Measurements from ENCODE around the gene SMAD2.

The SMAD2 gene

DNA sequence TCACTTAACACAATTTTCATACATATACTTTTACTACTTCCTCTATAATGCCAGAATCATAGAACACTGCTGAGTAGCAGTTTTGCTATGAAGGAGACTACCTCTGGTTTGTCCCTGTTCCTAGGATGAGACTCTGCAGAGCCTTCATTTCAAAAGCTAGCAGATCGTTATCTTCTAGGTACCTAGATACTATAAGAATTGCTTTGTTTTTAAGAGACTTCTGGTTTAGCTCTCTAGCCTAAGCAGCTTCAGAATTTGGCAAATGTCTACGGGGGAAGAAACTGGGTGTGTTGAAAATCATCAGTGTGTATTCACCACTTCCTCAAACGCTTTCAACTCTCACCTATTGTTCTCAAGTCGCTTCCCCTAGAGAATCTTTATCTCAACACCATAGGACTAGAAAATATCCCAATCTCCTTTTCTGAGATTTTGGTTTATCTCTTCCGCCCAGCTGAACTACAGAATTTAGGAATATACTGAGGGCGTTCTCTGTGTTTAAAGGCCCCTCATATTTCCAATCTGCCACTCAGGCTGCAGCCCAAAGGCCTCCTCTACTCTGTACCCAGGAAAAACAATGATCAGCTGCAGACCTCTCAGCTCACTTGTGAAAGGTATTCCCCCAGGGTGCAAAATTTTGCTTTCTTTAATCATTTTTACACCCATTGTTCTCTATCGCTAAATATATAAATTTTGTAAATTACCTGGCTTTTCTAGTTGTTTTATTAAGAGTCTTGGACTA is 28.7 kb downstream of the SMAD2 start:
- ATAC-seq (replicated peaks) (peak; percentile 90), DNase-seq (no peak)
- Mint-ChIP-seq H3K4me3 (peak overlapping the region; percentile 8 to 66), H3K27ac (peak overlapping the region; percentile 47 to 84), H3K4me1 (ENCODE audit: low read depth in 2 of 2) (peaks cover 28 to 73% of the 10 kb centered on the region in 2 donors), H3K36me3 (ENCODE audit: insufficient read depth) (no peaks in the 10 kb centered on the region), H3K9me3 (peaks cover 2 to 17% of the 10 kb centered on the region in 2 donors), H3K27me3 (no peaks in the 10 kb centered on the region)

DNA sequence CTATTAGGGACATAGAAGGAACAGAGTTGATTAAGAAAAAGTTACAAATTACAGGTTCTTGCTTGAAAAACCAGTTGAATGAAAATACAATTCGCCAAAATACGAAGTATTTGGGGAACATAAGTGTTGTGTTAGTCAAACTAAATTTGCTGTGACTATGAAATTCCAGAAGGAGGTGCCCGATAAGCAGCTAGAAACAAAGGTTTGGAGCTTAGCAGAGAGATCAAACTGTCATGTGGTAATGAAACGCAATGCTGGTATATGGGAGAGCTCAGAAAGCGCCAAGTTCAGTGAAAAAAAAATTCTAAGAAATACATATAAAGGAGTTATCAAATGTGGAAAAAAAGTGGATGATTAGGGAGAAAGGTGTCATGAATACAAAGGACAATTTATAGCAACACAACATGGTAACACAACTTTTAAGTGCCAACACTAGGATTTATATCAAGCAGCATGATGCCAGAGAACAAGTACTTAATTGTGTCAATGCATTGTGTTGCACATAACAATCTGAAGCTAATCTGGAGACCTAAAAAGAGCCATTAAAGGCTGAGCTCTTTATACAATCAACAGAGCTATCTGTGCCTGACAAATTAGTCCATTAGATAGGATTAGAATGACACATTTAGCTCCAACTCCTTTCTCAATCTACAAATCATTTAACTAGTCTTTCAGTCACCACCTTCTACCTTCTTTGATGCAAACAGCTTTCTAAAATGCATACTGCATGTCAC is 31.2 kb downstream of the SMAD2 start:
- no peak for DNase-seq
- peak overlapping the region in 1 of 2 donors; percentile 50 for H3K27ac Mint-ChIP-seq
- peaks cover 34 to 76% of the 10 kb centered on the region in 2 donors for H3K4me1 Mint-ChIP-seq (ENCODE audit: low read depth in 2 of 2)
- no peaks in the 10 kb centered on the region for H3K27me3 Mint-ChIP-seq
- H3K36me3 Mint-ChIP-seq (ENCODE audit: insufficient read depth): peaks cover 2% of the 10 kb centered on the region
- H3K4me3 Mint-ChIP-seq: no peak overlapping the region
- H3K9me3 Mint-ChIP-seq: peaks cover 0 to 13% of the 10 kb centered on the region in 2 donors
- no peak for ATAC-seq (replicated peaks)

DNA sequence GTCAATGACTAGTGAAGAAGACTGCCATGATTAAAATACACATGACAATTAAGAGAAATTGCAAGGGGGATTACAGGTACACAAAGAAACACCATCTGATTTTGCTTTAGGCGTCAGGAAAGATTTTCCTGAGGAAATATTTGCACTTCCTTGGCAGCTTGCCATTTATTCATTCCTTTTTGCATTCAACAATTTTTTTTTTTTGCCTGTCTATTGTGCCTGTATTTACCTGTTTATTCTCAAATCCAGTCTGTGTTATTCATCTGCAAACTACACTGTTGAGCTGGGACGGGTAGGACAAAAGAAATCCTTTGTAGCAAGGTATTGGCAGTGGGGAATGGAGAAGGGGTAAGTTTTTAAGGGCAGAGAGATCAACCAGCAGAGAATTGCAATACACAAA is 31.8 kb downstream of the SMAD2 start:
- DNase-seq: no peak
- Mint-ChIP-seq H3K4me1 (ENCODE audit: low read depth in 2 of 2) (peaks cover 39 to 78% of the 10 kb centered on the region in 2 donors), H3K27me3 (no peaks in the 10 kb centered on the region), H3K36me3 (ENCODE audit: insufficient read depth) (peaks cover 2% of the 10 kb centered on the region), H3K4me3 (no peak overlapping the region), H3K9me3 (peaks cover 0 to 10% of the 10 kb centered on the region in 2 donors), H3K27ac (peak overlapping the region in 1 of 2 donors; percentile 50)
- ATAC-seq (replicated peaks): no peak

DNA sequence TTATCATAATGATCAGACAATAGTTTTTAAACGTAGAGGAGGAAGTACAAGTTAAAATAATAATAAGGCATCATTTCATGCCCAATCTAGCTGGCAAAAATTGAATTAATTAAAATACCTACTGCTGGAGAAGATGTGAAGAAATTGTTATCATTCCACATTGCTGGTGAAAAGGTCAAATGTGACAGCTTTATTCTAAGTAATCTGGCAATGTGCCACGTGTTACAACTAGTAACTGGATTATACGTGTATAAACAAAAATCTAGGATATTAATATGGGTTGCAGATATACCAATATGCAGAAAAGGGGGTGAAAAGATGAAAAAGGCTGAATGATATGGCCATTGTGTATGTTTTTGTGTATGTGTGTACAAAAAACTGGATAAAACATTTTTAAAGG is 32.4 kb downstream of the SMAD2 start:
- no peaks in the 10 kb centered on the region for H3K27me3 Mint-ChIP-seq
- H3K4me3 Mint-ChIP-seq: no peak overlapping the region

DNA sequence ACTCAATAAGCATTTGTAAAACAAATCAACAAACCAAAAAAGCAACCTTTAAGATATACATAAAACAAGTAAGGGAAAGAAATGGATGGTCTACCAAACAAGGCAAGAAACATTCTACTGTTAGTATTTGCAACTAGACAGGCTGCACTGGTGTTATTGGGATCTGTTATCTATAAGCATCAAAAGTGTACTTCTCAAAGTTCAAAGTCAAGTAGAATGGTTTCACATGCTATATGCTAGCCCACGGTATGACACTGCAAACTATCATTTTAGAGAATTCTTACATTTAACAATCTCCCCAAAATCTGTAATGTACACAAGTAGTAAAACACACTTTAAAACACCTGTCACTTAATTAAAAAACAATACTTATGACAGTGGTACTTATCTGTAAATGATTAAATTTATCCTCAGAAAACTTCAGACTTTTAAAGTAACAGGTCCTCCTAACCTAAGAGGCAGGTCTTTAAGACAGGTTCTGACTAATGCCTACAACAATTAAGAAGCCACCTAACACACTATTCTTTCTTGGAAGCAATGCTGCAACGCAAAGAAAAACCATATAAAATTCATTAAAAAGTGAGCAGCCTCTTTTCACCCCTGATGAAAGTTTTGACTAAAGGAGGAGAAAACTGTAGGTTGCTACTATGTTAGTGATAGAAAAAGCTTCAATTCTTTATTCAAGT is 34.8 kb downstream of the SMAD2 start:
- ATAC-seq (replicated peaks) (no peak), DNase-seq (no peak)
- peaks cover 10% of the 10 kb centered on the region for H3K36me3 Mint-ChIP-seq (ENCODE audit: insufficient read depth)
- no peaks in the 10 kb centered on the region for H3K27me3 Mint-ChIP-seq
- H3K27ac Mint-ChIP-seq: no peak overlapping the region
- no peaks in the 10 kb centered on the region for H3K9me3 Mint-ChIP-seq
- peaks cover 23 to 53% of the 10 kb centered on the region in 2 donors for H3K4me1 Mint-ChIP-seq (ENCODE audit: low read depth in 2 of 2)
- no peak overlapping the region for H3K4me3 Mint-ChIP-seq

More for the DNA sequence above, 32.4 kb downstream of the SMAD2 start:
- Mint-ChIP-seq H3K9me3 (peaks cover 0 to 3% of the 10 kb centered on the region in 2 donors), H3K4me1 (ENCODE audit: low read depth in 2 of 2) (peaks cover 39 to 73% of the 10 kb centered on the region in 2 donors), H3K27ac (no peak overlapping the region), H3K36me3 (ENCODE audit: insufficient read depth) (peaks cover 2% of the 10 kb centered on the region)
- DNase-seq (no peak), ATAC-seq (replicated peaks) (no peak)

DNA sequence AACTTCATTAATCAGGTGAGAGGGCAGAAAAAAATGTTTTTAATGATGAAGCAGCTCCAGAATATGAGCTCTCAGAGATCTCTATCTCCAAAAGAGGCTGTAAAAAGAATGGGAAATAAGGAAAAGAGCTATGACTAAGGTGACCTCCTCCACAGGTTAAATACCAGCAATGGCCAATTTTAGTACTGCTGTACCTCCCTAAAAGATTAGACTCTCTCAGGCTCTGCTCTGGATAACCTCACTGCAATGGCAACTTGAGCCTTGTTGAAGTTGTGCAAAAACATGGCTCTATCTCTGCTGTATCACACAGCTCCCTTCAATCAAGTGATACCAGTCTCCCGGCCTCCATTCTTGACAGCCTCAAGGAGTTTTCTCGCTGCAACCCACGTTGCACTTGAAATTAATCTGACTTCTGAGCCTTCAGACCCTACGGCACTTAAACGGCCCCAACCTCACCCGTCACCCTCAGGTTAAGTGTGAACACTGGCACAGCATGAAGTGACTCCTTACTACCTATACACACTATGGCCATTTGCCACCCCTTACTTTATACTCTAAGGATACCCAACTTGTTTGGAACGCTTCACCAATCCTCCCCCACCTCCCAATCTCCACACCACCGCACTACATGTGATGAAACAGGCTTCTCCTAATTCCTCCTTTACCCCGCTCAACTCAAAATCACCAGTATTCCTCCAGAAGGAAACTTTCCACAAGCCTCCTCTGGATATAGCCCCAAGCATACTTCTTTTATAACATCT is 36.3 kb downstream of the SMAD2 start:
- Mint-ChIP-seq H3K27ac (no peak overlapping the region), H3K4me1 (ENCODE audit: low read depth in 2 of 2) (peaks cover 18 to 42% of the 10 kb centered on the region in 2 donors)

DNA sequence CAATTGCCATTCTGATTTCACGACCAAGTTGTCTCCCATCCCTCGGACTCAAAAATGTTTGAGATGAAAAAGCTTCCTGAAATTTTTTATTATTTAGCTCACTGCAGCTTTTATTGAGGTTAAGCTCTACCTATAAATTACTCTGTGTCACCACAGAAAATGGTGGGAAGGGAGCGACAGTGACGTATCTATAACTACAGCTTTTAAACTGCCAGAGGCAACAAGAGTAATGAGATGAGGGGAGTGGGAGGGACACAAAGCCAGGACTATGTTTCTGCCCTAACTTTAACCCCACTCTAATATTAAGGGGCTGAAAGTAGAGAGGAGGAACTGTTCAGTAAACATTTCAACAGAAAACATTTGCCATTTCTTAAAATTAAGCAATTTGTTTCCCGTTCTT is 37.4 kb downstream of the SMAD2 start:
- Mint-ChIP-seq H3K27me3 (no peaks in the 10 kb centered on the region), H3K36me3 (ENCODE audit: insufficient read depth) (peaks cover 14% of the 10 kb centered on the region), H3K4me1 (ENCODE audit: low read depth in 2 of 2) (peaks cover 17 to 47% of the 10 kb centered on the region in 2 donors), H3K4me3 (no peak overlapping the region), H3K27ac (no peak overlapping the region), H3K9me3 (no peaks in the 10 kb centered on the region)
- no peak for ATAC-seq (replicated peaks)
- DNase-seq: no peak

More for the DNA sequence above, 36.3 kb downstream of the SMAD2 start:
- ATAC-seq (replicated peaks) (no peak), DNase-seq (no peak)
- Mint-ChIP-seq H3K9me3 (no peaks in the 10 kb centered on the region), H3K4me3 (no peak overlapping the region), H3K27me3 (no peaks in the 10 kb centered on the region), H3K36me3 (ENCODE audit: insufficient read depth) (peaks cover 14% of the 10 kb centered on the region)

DNA sequence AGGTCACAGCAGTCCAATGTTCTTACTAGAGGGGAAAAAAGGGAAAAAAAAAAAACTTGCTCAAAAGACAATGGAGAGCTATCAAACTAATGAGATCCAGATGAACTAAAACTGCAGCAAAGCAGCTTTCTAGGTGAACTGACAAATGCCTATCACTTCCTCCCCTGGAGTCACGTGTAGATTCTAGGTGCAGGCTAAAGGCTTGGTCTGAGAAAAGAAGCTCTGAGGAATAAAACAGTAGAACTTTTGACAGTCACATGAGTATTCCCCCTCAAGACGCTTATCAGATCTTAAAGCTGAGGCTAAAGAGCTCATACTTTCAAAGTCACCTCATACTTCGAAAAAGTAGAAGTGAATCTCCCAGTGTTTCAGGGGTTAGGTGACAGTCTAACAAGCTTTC is 42.3 kb downstream of the SMAD2 start:
- H3K36me3 Mint-ChIP-seq (ENCODE audit: insufficient read depth): peaks cover 15% of the 10 kb centered on the region
- ATAC-seq (replicated peaks) (no peak), DNase-seq (no peak)
- no peaks in the 10 kb centered on the region for H3K27me3 Mint-ChIP-seq
- peaks cover 15 to 43% of the 10 kb centered on the region in 2 donors for H3K4me1 Mint-ChIP-seq (ENCODE audit: low read depth in 2 of 2)
- H3K4me3 Mint-ChIP-seq: no peak overlapping the region
- peak overlapping the region in 1 of 2 donors; percentile 59 for H3K27ac Mint-ChIP-seq
- no peaks in the 10 kb centered on the region for H3K9me3 Mint-ChIP-seq

DNA sequence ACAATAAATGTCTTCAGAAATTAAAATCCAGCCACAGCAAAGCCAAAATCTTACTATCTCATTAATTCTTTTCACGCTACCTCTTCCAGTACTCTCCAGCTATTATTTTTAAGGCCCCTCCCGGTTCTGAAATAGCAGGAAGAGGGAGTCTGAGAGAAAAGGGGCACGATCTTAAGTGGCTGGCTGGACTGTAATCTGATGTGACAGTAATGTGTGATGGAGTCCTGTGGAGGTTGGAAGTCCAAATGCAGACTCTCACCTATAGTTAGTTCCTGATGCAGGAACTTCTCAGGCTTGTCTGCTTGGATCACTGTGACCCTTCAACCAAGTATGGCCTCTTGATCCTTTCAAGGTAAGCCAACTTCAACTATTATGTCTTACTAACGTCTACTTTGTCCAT is 43.2 kb downstream of the SMAD2 start:
- H3K27ac Mint-ChIP-seq: no peak overlapping the region
- no peak for DNase-seq

DNA sequence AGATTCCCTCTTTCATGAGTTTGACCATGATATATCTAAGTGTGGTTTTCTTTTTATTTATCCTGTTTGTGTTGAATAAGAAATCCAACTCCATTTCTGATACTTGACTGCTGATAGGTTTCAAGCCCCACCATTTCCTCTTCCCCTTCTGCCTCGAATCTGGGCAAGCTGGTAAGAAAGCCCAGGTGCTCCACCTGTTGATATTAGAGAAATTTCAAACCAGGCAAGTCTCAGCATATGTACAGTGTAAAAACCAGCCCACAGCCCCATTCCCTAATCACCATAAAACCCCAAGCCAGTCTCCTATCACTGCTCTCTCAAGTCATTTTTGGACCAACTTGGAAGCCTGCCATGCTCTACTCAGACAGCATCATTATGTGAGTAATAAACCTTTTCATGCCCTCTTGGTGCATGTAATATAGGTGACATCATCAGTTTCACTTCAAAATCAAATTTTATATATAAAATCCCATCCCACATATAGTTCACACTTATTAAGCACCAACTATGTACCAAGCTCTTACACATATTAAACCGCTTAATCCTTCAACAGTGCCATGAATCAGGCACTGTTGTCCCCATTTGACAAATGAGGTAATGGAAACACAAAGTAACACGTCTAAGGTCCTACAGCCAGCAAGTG is 46.6 kb downstream of the SMAD2 start:
- Mint-ChIP-seq H3K27ac (peak overlapping the region; percentile 49 to 57), H3K27me3 (no peaks in the 10 kb centered on the region), H3K4me1 (ENCODE audit: low read depth in 2 of 2) (peaks cover 19 to 54% of the 10 kb centered on the region in 2 donors), H3K4me3 (no peak overlapping the region), H3K9me3 (no peaks in the 10 kb centered on the region), H3K36me3 (ENCODE audit: insufficient read depth) (peaks cover 9% of the 10 kb centered on the region)
- ATAC-seq (replicated peaks) (no peak), DNase-seq (no peak)

More for the DNA sequence above, 43.2 kb downstream of the SMAD2 start:
- Mint-ChIP-seq H3K4me3 (peak overlapping the region in 1 of 2 donors; percentile 16), H3K36me3 (ENCODE audit: insufficient read depth) (peaks cover 20% of the 10 kb centered on the region), H3K27me3 (no peaks in the 10 kb centered on the region), H3K9me3 (no peaks in the 10 kb centered on the region), H3K4me1 (ENCODE audit: low read depth in 2 of 2) (peaks cover 15 to 43% of the 10 kb centered on the region in 2 donors)
- no peak for ATAC-seq (replicated peaks)

DNA sequence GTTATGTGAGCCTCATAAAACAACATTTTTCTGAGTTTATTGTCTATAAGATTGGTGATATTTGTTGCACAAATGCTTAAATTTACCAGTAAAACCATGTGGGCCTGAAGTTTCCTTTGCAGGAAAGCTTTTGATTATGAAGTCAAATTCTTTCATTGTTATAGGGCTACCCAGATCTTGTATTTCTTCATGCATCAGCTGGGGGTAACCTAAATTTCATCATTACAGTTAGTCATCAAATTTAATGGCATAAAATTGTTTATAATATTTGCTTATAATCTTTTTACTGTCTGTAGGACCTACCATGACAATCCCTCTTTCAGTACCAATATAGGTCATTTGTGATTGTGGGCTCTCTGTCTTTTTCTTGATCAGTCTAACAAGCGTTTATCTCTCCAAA is 47.8 kb downstream of the SMAD2 start:
- Mint-ChIP-seq H3K4me3 (no peak overlapping the region), H3K36me3 (ENCODE audit: insufficient read depth) (peaks cover 9% of the 10 kb centered on the region), H3K27ac (no peak overlapping the region), H3K27me3 (no peaks in the 10 kb centered on the region), H3K4me1 (ENCODE audit: low read depth in 2 of 2) (peaks cover 21 to 47% of the 10 kb centered on the region in 2 donors), H3K9me3 (no peaks in the 10 kb centered on the region)
- ATAC-seq (replicated peaks) (no peak), DNase-seq (no peak)

DNA sequence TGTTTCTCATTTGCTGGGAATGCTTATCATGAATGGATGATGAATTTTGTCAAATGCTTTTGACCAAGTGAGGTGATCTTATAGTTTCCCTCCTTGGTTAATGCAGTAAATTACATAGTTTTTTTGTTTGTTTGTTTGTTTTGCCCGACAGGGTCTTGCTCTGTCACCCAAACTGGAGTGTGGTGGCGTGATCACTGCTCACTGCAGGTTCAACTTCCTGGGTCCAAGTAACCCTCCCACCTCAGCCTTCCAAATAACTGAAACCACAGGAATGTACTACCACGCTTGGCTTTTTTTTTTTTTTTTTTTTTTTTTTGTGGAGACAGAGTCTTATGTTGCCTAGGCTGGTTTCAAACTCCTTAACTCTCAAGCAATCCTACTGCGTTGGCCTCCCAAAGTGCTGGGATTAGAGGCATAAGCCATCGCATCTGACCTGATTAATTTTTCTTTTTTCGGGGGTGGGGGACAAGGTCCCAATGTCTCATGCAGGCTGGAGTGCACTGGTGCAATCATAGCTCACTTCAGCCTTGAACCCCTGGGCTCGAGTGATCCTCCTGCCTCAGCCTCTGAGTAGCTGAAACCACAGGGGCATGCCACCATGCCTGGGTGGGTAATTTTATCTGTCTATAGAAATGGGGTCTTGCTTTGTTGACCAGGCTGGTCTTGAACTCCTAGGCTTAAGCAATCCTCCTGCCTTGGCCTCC is 48.6 kb downstream of the SMAD2 start:
- Mint-ChIP-seq H3K27ac (no peak overlapping the region), H3K9me3 (no peaks in the 10 kb centered on the region), H3K4me3 (no peak overlapping the region), H3K4me1 (ENCODE audit: low read depth in 2 of 2) (peaks cover 15 to 43% of the 10 kb centered on the region in 2 donors), H3K27me3 (no peaks in the 10 kb centered on the region), H3K36me3 (ENCODE audit: insufficient read depth) (peaks cover 7% of the 10 kb centered on the region)
- ATAC-seq (replicated peaks) (no peak), DNase-seq (no peak)

All from effector memory CD8-positive, alpha-beta T cell (primary cell).